GM19324 (cell line): ENCODE results near the gene ATP10B.
A peak's percentile ranks its signal among the peaks of the same experiment; 100 is the strongest.
"Not testable (repeated sequence)": the region's sequence is repeated elsewhere in the genome, so short reads cannot be mapped to it uniquely, and the experiment has no call there.

Experiments
- ATAC-seq: cut with Tn5 transposase; IDR thresholded peaks from one replicate; pipeline ENCODE4 v1.9.1; 2021; ENCODE audit warnings: mild to moderate bottlenecking, moderate library complexity; ENCODE audit not compliant: unreplicated experiment, low FRiP score

The ATP10B gene

GRCh38 chr5:160852049-160852448 is at the start of gene ATP10B:
Gene ATP10B (minus strand): TSS chr5:160852211. CDS start chr5:160688074, 164,137 bp downstream.
- no peak for ATAC-seq

GRCh38 chr5:160901656-160902055 is 49.6 kb upstream of the ATP10B start:
- ATAC-seq, result no peak

GRCh38 chr5:160899735-160900134 is 47.7 kb upstream of the ATP10B start:
- no peak for ATAC-seq

GRCh38 chr5:160893180-160893964 is 41.4 kb upstream of the ATP10B start:
- ATAC-seq, result not testable (repeated sequence)

- ATAC-seq, result no peak
These were observed 35.8 kb upstream of the ATP10B start for GRCh38 chr5:160887780-160888179.

- ATAC-seq, result not testable (repeated sequence)
These were observed 21.7 kb upstream of the ATP10B start for GRCh38 chr5:160873560-160874200.

GRCh38 chr5:160869989-160870521 is 18.0 kb upstream of the ATP10B start:
- no peak for ATAC-seq

GRCh38 chr5:160867976-160868375 is 16.0 kb upstream of the ATP10B start:
- ATAC-seq, result no peak

- ATAC-seq, result no peak
These were observed 560 bp downstream of the ATP10B start for GRCh38 chr5:160851451-160851850.

- no peak for ATAC-seq
These were observed 1.6 kb downstream of the ATP10B start for GRCh38 chr5:160850421-160850820.

GRCh38 chr5:160847526-160848085 is 4.4 kb downstream of the ATP10B start:
- ATAC-seq, result no peak

- ATAC-seq, result no peak
These were observed 5.4 kb downstream of the ATP10B start for GRCh38 chr5:160846642-160847041.

GRCh38 chr5:160844177-160844576 is 7.8 kb downstream of the ATP10B start:
- ATAC-seq, result no peak

GRCh38 chr5:160843240-160843639 is 8.8 kb downstream of the ATP10B start:
- peak; percentile 91 for ATAC-seq

- ATAC-seq, result no peak
These were observed 14.0 kb downstream of the ATP10B start for GRCh38 chr5:160837749-160838593.

GRCh38 chr5:160837211-160837610 is 14.8 kb downstream of the ATP10B start:
- no peak for ATAC-seq

- no peak for ATAC-seq
These were observed 16.0 kb downstream of the ATP10B start for GRCh38 chr5:160835818-160836528.

GRCh38 chr5:160835376-160835775 is 16.6 kb downstream of the ATP10B start:
- ATAC-seq, result no peak

- no peak for ATAC-seq
These were observed 18.2 kb downstream of the ATP10B start for GRCh38 chr5:160833806-160834205.

GRCh38 chr5:160831801-160832200 is 20.2 kb downstream of the ATP10B start:
- ATAC-seq, result no peak
